Measurements from ENCODE around the gene MCF2L.

- no peak for TF ChIP-seq EZH2 (IDR thresholded peaks at IDR 0.05; ENCODE audit: low read length, unreplicated experiment)
- TF ChIP-seq CTCF (conservative IDR thresholded peaks at IDR 0.05; ENCODE audit: low read depth, low read length), result no peak
- no peak for TF ChIP-seq EZH2phosphoT487 (IDR thresholded peaks at IDR 0.05; ENCODE audit: borderline replicate concordance, low read length)
These were observed 120.8 kb downstream of the MCF2L start for GRCh38 chr13:113089693-113090414.
